ENCODE measurements around the gene OR52I2. TPM values are rescaled to one million over a fixed set of nuclear protein-coding genes. Genes with fewer than 3 reads are reported as not detected.

The OR52I2 gene
- total RNA-seq, 4 donors from 2014 or later: not detected

GRCh38 chr11:4641501-4641900 lies 60.0 kb downstream of the OR52I2 start:
- peak overlapping the region in 2 of 4 donors; percentile 41 to 59 for H3K27ac ChIP-seq
- no peak overlapping the region for H3K4me3 ChIP-seq
- ATAC-seq: no peak
- H3K4me1 ChIP-seq: peaks cover 8 to 14% of the 10 kb centered on the region in 2 donors
- no peaks in the 10 kb centered on the region for H3K36me3 ChIP-seq
- in situ Hi-C loops (cut with MboI; ENCODE audit: low sequenced_read_pairs in 4 of 4) (loop anchor here in 2 of 4 donors (25.0 kb wide), 3 partner anchors 346 to 1171 kb away; partner anchors contain the start of genes OR51L1 (in 1 of the 2) and OR52N2 (in 1 of the 2)), intact Hi-C loops (cut with DNase I; ENCODE audit: low total_unique reads) (no loop called here)
- no peak for TF ChIP-seq POLR2A (IDR thresholded peaks at IDR 0.05)
- TF ChIP-seq, protein P1, sequence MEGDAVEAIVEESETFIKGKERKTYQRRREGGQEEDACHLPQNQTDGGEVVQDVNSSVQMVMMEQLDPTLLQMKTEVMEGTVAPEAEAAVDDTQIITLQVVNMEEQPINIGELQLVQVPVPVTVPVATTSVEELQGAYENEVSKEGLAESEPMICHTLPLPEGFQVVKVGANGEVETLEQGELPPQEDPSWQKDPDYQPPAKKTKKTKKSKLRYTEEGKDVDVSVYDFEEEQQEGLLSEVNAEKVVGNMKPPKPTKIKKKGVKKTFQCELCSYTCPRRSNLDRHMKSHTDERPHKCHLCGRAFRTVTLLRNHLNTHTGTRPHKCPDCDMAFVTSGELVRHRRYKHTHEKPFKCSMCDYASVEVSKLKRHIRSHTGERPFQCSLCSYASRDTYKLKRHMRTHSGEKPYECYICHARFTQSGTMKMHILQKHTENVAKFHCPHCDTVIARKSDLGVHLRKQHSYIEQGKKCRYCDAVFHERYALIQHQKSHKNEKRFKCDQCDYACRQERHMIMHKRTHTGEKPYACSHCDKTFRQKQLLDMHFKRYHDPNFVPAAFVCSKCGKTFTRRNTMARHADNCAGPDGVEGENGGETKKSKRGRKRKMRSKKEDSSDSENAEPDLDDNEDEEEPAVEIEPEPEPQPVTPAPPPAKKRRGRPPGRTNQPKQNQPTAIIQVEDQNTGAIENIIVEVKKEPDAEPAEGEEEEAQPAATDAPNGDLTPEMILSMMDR (IDR thresholded peaks at IDR 0.05 in 4 of 5, conservative IDR thresholded peaks at IDR 0.05 in 1 of 5): no peak
- H3K9me3 ChIP-seq: no peaks in the 10 kb centered on the region
- DNase-seq: no peak
- H3K27me3 ChIP-seq: no peaks in the 10 kb centered on the region

GRCh38 chr11:4642043-4642442 lies 60.5 kb downstream of the OR52I2 start:
- TF ChIP-seq, protein P1 (IDR thresholded peaks at IDR 0.05 in 4 of 5, conservative IDR thresholded peaks at IDR 0.05 in 1 of 5): no peak
- TF ChIP-seq POLR2A (IDR thresholded peaks at IDR 0.05): no peak
- Histone ChIP-seq H3K36me3 (no peaks in the 10 kb centered on the region), H3K4me3 (no peak overlapping the region), H3K4me1 (peaks cover 10 to 15% of the 10 kb centered on the region in 2 donors), H3K9me3 (no peaks in the 10 kb centered on the region), H3K27ac (peak overlapping the region in 3 of 4 donors; percentile 41 to 59 (median 56)), H3K27me3 (no peaks in the 10 kb centered on the region)
- ATAC-seq: no peak
- no peak for DNase-seq
- intact Hi-C loops (cut with DNase I; ENCODE audit: low total_unique reads) (no loop called here), in situ Hi-C loops (cut with MboI; ENCODE audit: low sequenced_read_pairs in 4 of 4) (loop anchor here in 2 of 4 donors (25.0 kb wide), 3 partner anchors 345 to 1170 kb away; partner anchors contain the start of genes OR51L1 (in 1 of the 2) and OR52N2 (in 1 of the 2))

Other genes starting within 250 kb of the OR52I2 start
- gene OR52B4, start 213.4 kb upstream of the OR52I2 start, total RNA-seq: not detected
- gene TRIM21, start 188.0 kb upstream of the OR52I2 start, total RNA-seq: 1 to 10 TPM; 1.6 to 9.0 (median 4.2) TPM
- gene OR52K2, start 132.4 kb upstream of the OR52I2 start, total RNA-seq: not detected
- gene OR52K1, start 99.1 kb upstream of the OR52I2 start, total RNA-seq: not detected
- gene OR52M1, start 36.6 kb upstream of the OR52I2 start, total RNA-seq: not detected
- not detected for gene OR52I1, start 12.3 kb downstream of the OR52I2 start, total RNA-seq
- gene TRIM68, start 26.5 kb downstream of the OR52I2 start, total RNA-seq: 1 to 10 TPM; 5.8 to 6.3 (median 6.0) TPM
- gene OR51D1, start 55.7 kb downstream of the OR52I2 start, total RNA-seq: not detected
- 1 to 10 TPM in 1 of 4 donors, under 1 TPM in 3; 0.12 to 1.2 (median 0.25) TPM for gene OR51E1, start 62.2 kb downstream of the OR52I2 start, total RNA-seq
- under 1 TPM in 1 of 4 donors, not detected in 3; 0.24 TPM for gene OR51E2, start 116.1 kb downstream of the OR52I2 start, total RNA-seq
- gene MMP26, start 123.0 kb downstream of the OR52I2 start, total RNA-seq: not detected
- not detected for gene OR51F1, start 188.2 kb downstream of the OR52I2 start, total RNA-seq
- not detected for gene OR52R1, start 222.6 kb downstream of the OR52I2 start, total RNA-seq
- gene OR51F2, start 239.6 kb downstream of the OR52I2 start, total RNA-seq: not detected